LoVo (cell line): ENCODE results near the gene PLCD3.
"Not testable (repeated sequence)": the region's sequence is repeated elsewhere in the genome, so short reads cannot be mapped to it uniquely, and the experiment has no call there.

Source experiments
- DNase-seq: peaks from one replicate; pipeline ENCODE4 v3.0.0-alpha.2; 2016; ENCODE audit warnings: low spot score

PLCD3 gene

DNA sequence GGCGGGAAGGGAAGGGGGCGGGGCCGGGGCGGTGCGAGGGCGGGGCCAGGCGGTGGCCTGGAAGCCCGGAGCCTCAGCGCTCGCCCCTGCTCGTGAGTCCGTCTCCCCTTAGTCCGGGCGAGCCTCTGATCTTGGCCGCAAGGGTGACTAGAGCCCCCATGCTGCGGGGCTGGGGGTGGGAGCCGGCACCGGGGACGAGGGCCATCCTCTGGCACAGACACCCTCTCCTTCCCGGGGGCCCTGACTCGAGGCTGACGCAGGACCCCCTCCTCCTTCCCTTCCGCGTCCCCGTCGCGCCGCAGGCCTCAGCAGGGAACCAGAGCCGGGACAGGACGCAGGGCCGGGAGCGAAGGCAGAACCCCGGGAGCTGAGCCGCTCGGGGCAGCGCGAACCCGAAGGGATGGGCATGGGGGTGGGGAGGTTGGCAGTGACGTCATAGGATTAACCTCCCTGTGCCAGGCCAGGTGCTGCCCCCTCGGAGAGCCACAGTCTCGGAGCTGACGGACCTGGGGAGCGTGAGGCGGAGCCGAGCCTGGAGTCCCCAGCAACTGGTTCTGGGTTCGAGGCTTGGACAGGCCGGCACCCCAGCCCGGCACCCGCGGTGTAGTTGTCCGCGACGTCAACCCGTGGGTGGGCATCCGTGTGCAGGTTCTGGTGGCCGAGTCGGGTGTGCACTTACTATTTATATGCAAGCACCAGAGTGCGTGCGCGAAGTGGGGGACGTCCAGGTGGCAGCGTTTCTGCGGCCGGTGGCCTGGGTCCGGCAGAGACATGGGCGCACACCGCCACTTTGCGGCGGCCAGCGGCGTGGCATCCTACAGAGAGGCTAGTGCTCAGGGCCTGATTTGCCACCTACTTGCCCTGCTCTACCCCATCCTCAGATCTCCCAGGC, 503 bp upstream of the PLCD3 start:
- peak; percentile 86 for DNase-seq

- no peak for DNase-seq
Observed at GRCh38 chr17:45131616-45132319, 547 bp downstream of the PLCD3 start.

- DNase-seq, result no peak
Observed at GRCh38 chr17:45130681-45131615, 1.4 kb downstream of the PLCD3 start.

- DNase-seq, result peak; percentile 70
Observed at GRCh38 chr17:45129940-45130680, 2.2 kb downstream of the PLCD3 start.

DNA sequence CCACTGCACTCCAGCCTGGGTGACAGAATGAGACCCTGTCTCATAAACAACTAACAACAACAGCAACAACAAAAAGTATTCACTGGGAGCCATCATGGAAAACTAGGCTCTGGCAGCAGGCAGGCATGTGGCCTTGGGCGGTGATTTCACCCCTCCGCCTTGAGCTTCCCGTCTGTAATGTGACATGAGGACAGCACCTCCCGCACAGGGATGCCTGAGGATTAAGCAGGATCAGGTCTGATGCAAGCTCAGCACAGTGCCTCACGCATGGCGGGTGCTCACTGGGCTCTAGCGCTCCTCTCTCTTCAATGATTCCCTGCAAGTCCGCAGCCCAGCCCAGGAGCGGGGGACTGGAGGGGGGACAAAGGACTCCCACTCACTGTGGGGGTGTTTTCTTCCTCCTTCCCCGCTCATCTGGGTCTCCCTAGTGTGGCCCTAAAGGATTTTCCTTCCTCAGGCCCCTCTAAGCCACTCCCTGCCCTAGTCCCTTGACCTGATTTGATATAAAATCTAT, 2.8 kb downstream of the PLCD3 start:
- DNase-seq, result peak; percentile 54

DNA sequence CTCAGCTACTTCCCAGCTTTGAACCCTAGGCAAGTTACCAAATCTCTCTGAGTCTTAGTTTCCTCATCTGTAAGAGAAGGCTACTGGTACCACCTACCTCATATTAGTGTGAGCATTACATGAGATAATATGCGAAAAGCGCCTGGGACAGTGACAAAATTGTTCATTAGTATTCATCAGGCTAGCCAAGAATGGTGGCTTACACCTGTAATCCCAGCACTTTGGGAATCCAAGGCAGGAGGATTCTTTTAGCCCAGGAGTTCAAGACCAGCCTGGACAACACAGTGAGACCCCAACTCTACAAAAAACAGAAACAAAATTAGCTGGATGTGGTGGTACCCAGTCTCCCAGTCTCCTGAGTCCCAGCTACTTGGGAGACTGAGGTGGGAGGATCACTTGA, 3.3 kb downstream of the PLCD3 start:
- DNase-seq, result no peak

DNA sequence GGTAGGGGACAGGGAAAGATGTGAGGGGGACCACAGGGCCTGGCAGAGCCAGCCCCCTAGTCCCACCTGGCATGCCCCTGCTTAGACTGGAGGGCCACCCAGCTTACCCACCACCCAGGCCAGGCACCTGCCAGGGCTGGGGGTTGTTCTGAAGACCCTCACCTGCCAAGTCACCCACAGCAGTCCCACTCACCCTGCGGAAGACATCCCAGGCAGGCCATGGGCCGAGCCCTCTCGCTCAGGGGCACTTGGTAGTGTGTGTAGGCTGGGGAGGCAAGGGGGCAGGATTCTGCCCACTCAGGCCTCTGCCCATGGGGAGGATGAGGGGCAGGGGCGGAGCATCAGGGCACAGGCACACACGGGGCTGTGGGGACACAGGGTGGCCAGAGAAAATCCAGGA, 4.0 kb downstream of the PLCD3 start:
- DNase-seq, result no peak

- DNase-seq, result peak; percentile 88
Observed at GRCh38 chr17:45127548-45128300, 4.6 kb downstream of the PLCD3 start.

- DNase-seq, result no peak
Observed at GRCh38 chr17:45127207-45127547, 5.1 kb downstream of the PLCD3 start.

- no peak for DNase-seq
Observed at GRCh38 chr17:45125509-45125908, 6.8 kb downstream of the PLCD3 start.

- DNase-seq, result not testable (repeated sequence)
Observed at GRCh38 chr17:45124797-45125122, 7.6 kb downstream of the PLCD3 start.

DNA sequence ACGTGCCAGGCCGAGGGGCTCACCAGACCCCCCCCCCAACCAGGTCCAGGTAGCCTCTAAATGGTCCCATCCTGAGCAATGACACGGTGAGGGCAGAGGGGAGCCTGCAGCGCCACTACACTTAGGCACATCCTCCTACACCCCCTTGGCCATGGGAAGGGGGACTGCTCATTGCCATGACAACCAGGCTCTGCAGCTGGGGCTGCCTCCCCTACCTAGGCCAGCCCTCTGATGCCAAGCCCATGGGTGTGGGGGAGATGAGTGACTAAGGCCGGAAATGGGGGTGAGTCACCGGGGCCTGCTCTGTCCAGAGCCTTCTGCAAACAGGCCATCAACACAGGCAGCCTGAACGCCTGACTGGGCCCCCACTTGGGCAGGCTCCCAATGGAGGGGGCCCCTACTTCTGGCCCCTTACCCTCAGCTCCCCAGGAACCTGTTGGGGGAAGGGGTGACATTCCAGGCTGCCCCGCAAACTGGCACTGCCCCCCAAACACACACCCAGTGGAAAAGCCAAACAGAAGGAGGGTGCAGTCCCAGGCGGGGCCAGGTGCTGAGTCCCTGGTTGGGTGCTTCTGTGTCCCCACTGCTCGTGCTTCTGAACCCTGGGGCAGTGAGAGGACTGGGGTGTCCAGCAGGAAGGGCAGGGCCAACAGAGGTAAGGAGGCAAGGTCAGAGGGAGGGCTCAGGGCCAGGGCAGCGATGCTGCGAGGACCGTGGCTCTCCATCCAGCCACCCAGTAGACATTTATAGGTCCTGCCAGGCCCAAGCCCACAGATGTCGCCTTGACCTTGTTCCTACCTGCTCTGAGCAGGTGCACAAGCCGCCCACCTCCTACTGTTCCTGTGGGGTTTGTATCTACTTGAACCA, 8.2 kb downstream of the PLCD3 start:
- peak; percentile 87 for DNase-seq

DNA sequence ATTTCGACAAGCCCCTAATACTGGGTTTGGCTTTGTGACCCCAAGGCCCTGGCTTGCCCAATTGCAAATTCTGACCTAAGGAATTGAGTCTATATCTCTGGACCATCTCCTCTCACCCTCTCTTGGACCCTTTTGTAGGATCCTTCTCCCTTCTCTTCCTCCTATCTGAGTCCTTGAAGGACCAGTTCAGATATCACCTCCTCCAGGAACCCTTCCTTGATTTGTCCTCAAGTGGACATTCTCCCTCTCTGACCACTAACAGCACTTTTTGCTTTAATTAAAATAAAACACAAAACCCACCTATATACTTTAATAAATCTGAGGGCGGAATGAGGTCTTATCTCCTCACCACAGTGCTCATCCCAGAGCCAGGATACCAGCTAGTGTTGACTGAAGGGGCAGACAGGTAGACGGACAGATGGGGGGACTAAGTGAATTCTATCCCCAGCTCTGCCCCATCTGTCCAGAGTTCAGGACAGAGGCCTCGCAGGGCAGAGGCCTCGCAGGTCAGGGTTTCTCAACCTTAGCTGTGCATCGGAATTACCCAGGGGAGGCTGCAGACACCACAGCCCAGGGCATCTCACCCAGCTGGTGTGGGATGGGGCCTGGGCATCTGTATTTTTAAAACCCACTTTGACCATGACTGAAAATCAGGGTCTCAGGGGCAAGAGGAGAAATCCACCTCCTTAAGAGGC, 9.1 kb downstream of the PLCD3 start:
- DNase-seq, result no peak

- DNase-seq, result no peak
Observed at GRCh38 chr17:45121055-45121454, 11.3 kb downstream of the PLCD3 start.

DNA sequence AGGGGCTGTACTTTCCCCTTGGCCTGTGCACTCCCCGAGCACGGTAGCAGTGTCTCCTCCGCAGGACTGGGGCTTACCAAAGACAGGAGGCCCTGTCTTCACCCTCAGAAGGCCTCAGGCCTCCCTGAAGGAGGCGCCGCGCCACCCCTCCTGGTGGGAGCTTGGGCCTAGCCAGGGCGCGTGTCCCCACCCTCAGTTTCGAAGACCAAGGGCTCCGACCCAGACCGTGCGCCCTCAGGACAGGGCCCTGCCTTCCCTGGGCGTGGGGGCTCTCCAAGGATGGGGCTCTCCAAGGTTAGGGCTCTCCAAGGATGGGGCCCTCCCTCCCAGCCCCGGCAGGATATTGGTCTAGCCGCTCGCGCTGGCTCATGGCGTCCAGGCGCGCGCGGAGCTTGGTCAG, 11.8 kb downstream of the PLCD3 start:
- DNase-seq, result no peak

DNA sequence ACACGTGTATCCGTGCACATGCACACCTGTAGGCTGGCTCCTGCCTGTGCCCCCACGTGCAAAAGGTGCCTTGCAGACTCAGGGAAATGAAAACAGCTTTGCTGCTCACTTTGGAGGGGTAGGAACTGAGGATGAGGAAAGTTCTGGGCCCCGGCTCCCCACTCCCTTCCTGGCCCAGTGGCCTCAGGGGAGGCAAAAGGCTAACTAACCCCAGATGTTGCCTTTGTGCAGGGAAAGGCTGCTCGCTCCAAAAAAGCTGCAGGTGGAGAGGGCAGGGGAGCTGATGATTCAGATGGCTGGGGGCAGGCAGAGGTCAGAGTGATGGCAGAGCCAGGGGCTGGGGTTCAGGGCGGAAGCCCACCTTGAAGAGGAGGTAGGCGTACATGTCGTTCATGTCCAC, 12.4 kb downstream of the PLCD3 start:
- DNase-seq, result no peak

DNA sequence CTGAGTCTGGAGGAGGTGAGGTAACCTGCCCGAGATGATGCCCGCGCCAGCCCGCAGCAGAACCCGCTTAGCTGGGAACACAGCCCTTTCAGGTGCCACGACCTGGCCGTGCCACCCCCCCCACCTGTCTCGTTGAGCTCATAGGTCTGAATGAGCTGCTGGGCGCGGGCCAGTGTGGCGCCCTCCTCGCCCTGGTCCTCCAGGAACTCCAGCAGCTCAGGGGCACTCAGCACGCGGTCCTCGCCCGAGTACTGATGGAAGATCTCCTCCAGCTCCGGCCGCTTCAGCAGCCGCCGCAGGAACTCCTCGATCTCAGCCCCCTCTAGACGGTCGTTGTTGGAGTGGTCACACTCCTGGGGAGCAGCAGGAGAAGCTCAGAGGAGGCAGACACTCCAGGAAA, 13.6 kb downstream of the PLCD3 start:
- DNase-seq, result no peak

- DNase-seq, result no peak
Observed at GRCh38 chr17:45117848-45118646, 14.3 kb downstream of the PLCD3 start.
